Fibroblast of lung (primary cell): ENCODE data around the gene PGAP2. TPM values are rescaled to one million over a fixed set of nuclear protein-coding genes. Genes with fewer than 3 reads are reported as not detected.
A peak's percentile ranks its signal among the peaks of the same experiment; 100 is the strongest.

Source experiments
- DNase-seq, 2 donors: peaks; one replicate each; pipeline versions ENCODE4 v3.0.0 to v3.0.0-alpha.2; 2010; ENCODE audit warnings: low read depth in 2 of 2
- H2AFZ ChIP-seq: 2 replicates; pipeline ENCODE4 v1.5.1; 2012; ENCODE audit warnings: low read length, control low read depth, inconsistent platforms
- H3K27ac ChIP-seq: 2 replicates; pipeline ENCODE4 v1.5.1; 2011; ENCODE audit warnings: low read length, control low read depth; ENCODE audit not compliant: insufficient read depth
- H3K27me3 ChIP-seq: 2 replicates; pipeline ENCODE4 v1.5.1; 2011; ENCODE audit warnings: mild to moderate bottlenecking, low read length; ENCODE audit not compliant: control insufficient read depth, insufficient read depth
- H3K36me3 ChIP-seq: 2 replicates; pipeline ENCODE4 v1.5.1; 2011; ENCODE audit warnings: low read length; ENCODE audit not compliant: control insufficient read depth, insufficient read depth
- H3K4me1 ChIP-seq: 2 replicates; pipeline ENCODE4 v1.5.1; 2011; ENCODE audit warnings: low read length; ENCODE audit not compliant: control insufficient read depth, insufficient read depth; ENCODE audit errors: extremely low read depth
- H3K4me2 ChIP-seq: 2 replicates; pipeline ENCODE4 v1.5.1; 2011; ENCODE audit warnings: low read length, control low read depth; ENCODE audit not compliant: insufficient read depth; ENCODE audit errors: extremely low read depth
- H3K4me3 ChIP-seq, 4 experiments: fragments of 200-600 bp in 1 of 4; sonication (generic) in 1 of 4; replicated peaks in 1 of 4; 2 replicates each; pipeline ENCODE4 v1.5.1; 2011 to 2016; ENCODE audit warnings: low read length in 4 of 4, low read depth in 3 of 4, mild to moderate bottlenecking in 3 of 4, control low read depth in 2 of 4, inconsistent platforms in 1 of 4, mixed read lengths in 1 of 4; ENCODE audit not compliant: insufficient read depth in 1 of 4; ENCODE audit errors: control extremely low read depth in 1 of 4
- H3K79me2 ChIP-seq: 2 replicates; pipeline ENCODE4 v1.5.1; 2012; ENCODE audit warnings: mild to moderate bottlenecking, low read length, inconsistent platforms; ENCODE audit not compliant: control insufficient read depth, insufficient read depth
- H3K9ac ChIP-seq: 2 replicates; pipeline ENCODE4 v1.5.1; 2011; ENCODE audit warnings: mild to moderate bottlenecking, low read length, control low read depth; ENCODE audit not compliant: insufficient read depth
- H3K9me3 ChIP-seq: 2 replicates; pipeline ENCODE4 v1.5.1; 2012; ENCODE audit warnings: low read depth, low read length; ENCODE audit not compliant: control insufficient read depth, insufficient read depth
- H4K20me1 ChIP-seq: 2 replicates; pipeline ENCODE4 v1.5.1; 2011; ENCODE audit warnings: low read length; ENCODE audit not compliant: control insufficient read depth, insufficient read depth; ENCODE audit errors: extremely low read depth
- CTCF ChIP-seq, 2 donors: IDR thresholded peaks in 1 of 2; conservative IDR thresholded peaks in 1 of 2; 1 replicate in 1 of 2; 2 replicates in 1 of 2; pipeline ENCODE4 v1.5.1; 2011 to 2012; ENCODE audit warnings: low read length in 2 of 2, control low read depth in 1 of 2, inconsistent platforms in 1 of 2, low read depth in 1 of 2, mild to moderate bottlenecking in 1 of 2
- EZH2 ChIP-seq: IDR thresholded peaks from 2 replicates; pipeline ENCODE4 v1.5.1; 2012; ENCODE audit warnings: low read length, control low read depth, mild to moderate bottlenecking; ENCODE audit errors: missing control alignments
- polyA plus RNA-seq, 2 donors: library from polyadenylated mRNA; depleted of rRNA in 1 of 2; stranded (reverse) in 1 of 2; unstranded in 1 of 2; fragments of >200 nt; gene quantifications; 2 replicates each; pipeline ENCODE4 v1.2.1, GENCODE V29; 2011 to 2012; ENCODE audit warnings: missing spikeins in 1 of 2
- total RNA-seq: library from RNA; depleted of rRNA; stranded (reverse); fragments of >200 nt; gene quantifications from 2 replicates; pipeline ENCODE4 v1.2.1, GENCODE V29; 2014

Gene PGAP2
- total and polyA plus RNA-seq, 2 donors (not counting 1 experiment from before 2014, with no cell fraction given) = 12.4 to 12.8 TPM

GRCh38 chr11:3855808-3856491, 47.6 kb downstream of the PGAP2 start:
- H3K4me3 ChIP-seq = peak overlapping the region; percentile 59 to 86 (median 67)
- peak overlapping the region; percentile 90 for H3K4me2 ChIP-seq
- H3K27ac ChIP-seq = peak overlapping the region; percentile 29
- H3K36me3 ChIP-seq = no peaks in the 10 kb centered on the region
- no peaks in the 10 kb centered on the region for H3K9me3 ChIP-seq
- H3K79me2 ChIP-seq = peaks cover 7% of the 10 kb centered on the region
- no peaks in the 10 kb centered on the region for H3K27me3 ChIP-seq
- H3K4me1 ChIP-seq = peaks cover 3% of the 10 kb centered on the region
- DNase-seq = peak; percentile 19 to 21
- H3K9ac ChIP-seq = peak overlapping the region; percentile 62
- H2AFZ ChIP-seq = peak overlapping the region; percentile 77
- H4K20me1 ChIP-seq = no peaks in the 10 kb centered on the region
- TF ChIP-seq CTCF (conservative IDR thresholded peaks at IDR 0.05 in 1 of 2, IDR thresholded peaks at IDR 0.05 in 1 of 2; ENCODE audit: low read depth in 1 of 2, low read length in 2 of 2) = no peak
- no peak for TF ChIP-seq EZH2

- DNase-seq = no peak
- no peak overlapping the region for H3K9ac ChIP-seq
Measured at GRCh38 chr11:3856856-3857553, 48.6 kb downstream of the PGAP2 start.

More at GRCh38 chr11:3856856-3857553, 48.6 kb downstream of the PGAP2 start:
- Histone ChIP-seq H4K20me1 (no peaks in the 10 kb centered on the region), H2AFZ (no peak overlapping the region), H3K4me1 (peaks cover 3% of the 10 kb centered on the region), H3K27me3 (no peaks in the 10 kb centered on the region), H3K9me3 (no peaks in the 10 kb centered on the region), H3K79me2 (peaks cover 7% of the 10 kb centered on the region), H3K4me2 (no peak overlapping the region), H3K27ac (no peak overlapping the region), H3K36me3 (no peaks in the 10 kb centered on the region), H3K4me3 (peak overlapping the region in 2 of 4 experiments; percentile 61 to 86)
- TF ChIP-seq CTCF (conservative IDR thresholded peaks at IDR 0.05 in 1 of 2, IDR thresholded peaks at IDR 0.05 in 1 of 2; ENCODE audit: low read depth in 1 of 2, low read length in 2 of 2) (no peak), EZH2 (no peak)
